HUES64 (cell line): ENCODE data around the gene PCSK2.

Source experiments
- H3K27ac ChIP-seq: 2 replicates; pipeline ENCODE4 v1.7.0; 2013; ENCODE audit warnings: low read depth, low read length, inconsistent platforms
- H3K27me3 ChIP-seq: 2 replicates; pipeline ENCODE4 v1.6.1; 2013; ENCODE audit warnings: mild to moderate bottlenecking, low read length; ENCODE audit not compliant: insufficient read depth
- H3K36me3 ChIP-seq: 2 replicates; pipeline ENCODE4 v1.6.1; 2013; ENCODE audit warnings: mild to moderate bottlenecking, low read length; ENCODE audit not compliant: insufficient read depth
- H3K4me1 ChIP-seq: 2 replicates; pipeline ENCODE4 v1.6.1; 2013; ENCODE audit warnings: mild to moderate bottlenecking, low read length, moderate library complexity; ENCODE audit not compliant: insufficient read depth
- H3K4me3 ChIP-seq: 2 replicates; pipeline ENCODE4 v1.5.1; 2013; ENCODE audit warnings: mild to moderate bottlenecking, low read length, moderate library complexity
- H3K9ac ChIP-seq: 2 replicates; pipeline ENCODE4 v1.6.1; 2013; ENCODE audit warnings: mild to moderate bottlenecking, low read depth, low read length
- H3K9me3 ChIP-seq: 2 replicates; pipeline ENCODE4 v1.6.1; 2013; ENCODE audit warnings: low read depth, low read length; ENCODE audit not compliant: insufficient read depth
- WGBS: fragments of 150-250, 120-280 bp; methylation state at CpG from one replicate; pipeline ENCODE4 v1.1.7; 2013; ENCODE audit warnings: missing lambda C conversion rate; 5-methylcytosine and 5-hydroxymethylcytosine counted together

Gene PCSK2

GRCh38 chr20:17406051-17406590, 179.3 kb downstream of the PCSK2 start:
- H3K4me3 ChIP-seq = no peak overlapping the region
- no peaks in the 10 kb centered on the region for H3K36me3 ChIP-seq
- H3K9ac ChIP-seq = no peak overlapping the region
- H3K9me3 ChIP-seq = no peaks in the 10 kb centered on the region
- H3K27me3 ChIP-seq = no peaks in the 10 kb centered on the region
- 98% methylated on average over 3 of the region's 3 CpGs for WGBS
- no peak overlapping the region for H3K27ac ChIP-seq
- no peaks in the 10 kb centered on the region for H3K4me1 ChIP-seq

GRCh38 chr20:17407550-17407949, 180.7 kb downstream of the PCSK2 start:
- Histone ChIP-seq H3K27me3 (no peaks in the 10 kb centered on the region), H3K9me3 (no peaks in the 10 kb centered on the region), H3K4me3 (no peak overlapping the region), H3K36me3 (no peaks in the 10 kb centered on the region), H3K4me1 (no peaks in the 10 kb centered on the region), H3K9ac (no peak overlapping the region), H3K27ac (no peak overlapping the region)
- WGBS = 97% methylated on average over 5 of the region's 5 CpGs

GRCh38 chr20:17417225-17417624, 190.4 kb downstream of the PCSK2 start:
- no peaks in the 10 kb centered on the region for H3K9me3 ChIP-seq
- H3K27ac ChIP-seq = no peak overlapping the region
- H3K36me3 ChIP-seq = no peaks in the 10 kb centered on the region
- no peaks in the 10 kb centered on the region for H3K27me3 ChIP-seq
- no peak overlapping the region for H3K9ac ChIP-seq
- H3K4me3 ChIP-seq = no peak overlapping the region
- H3K4me1 ChIP-seq = no peaks in the 10 kb centered on the region
- WGBS = 100% methylated on average over 2 of the region's 3 CpGs

- Histone ChIP-seq H3K4me3 (no peak overlapping the region), H3K4me1 (no peaks in the 10 kb centered on the region), H3K27me3 (no peaks in the 10 kb centered on the region), H3K27ac (no peak overlapping the region), H3K36me3 (no peaks in the 10 kb centered on the region), H3K9me3 (no peaks in the 10 kb centered on the region), H3K9ac (no peak overlapping the region)
- WGBS = 72% methylated on average over 4 of the region's 4 CpGs
Measured at GRCh38 chr20:17418737-17419136, 191.9 kb downstream of the PCSK2 start.

GRCh38 chr20:17419479-17420041, 192.7 kb downstream of the PCSK2 start:
- Histone ChIP-seq H3K9me3 (no peaks in the 10 kb centered on the region), H3K27ac (no peak overlapping the region), H3K4me3 (no peak overlapping the region), H3K36me3 (no peaks in the 10 kb centered on the region), H3K27me3 (no peaks in the 10 kb centered on the region), H3K4me1 (no peaks in the 10 kb centered on the region), H3K9ac (no peak overlapping the region)
- WGBS = 82% methylated on average over 2 of the region's 3 CpGs

- H3K36me3 ChIP-seq = no peaks in the 10 kb centered on the region
- no peaks in the 10 kb centered on the region for H3K4me1 ChIP-seq
- no peak overlapping the region for H3K4me3 ChIP-seq
- H3K27ac ChIP-seq = no peak overlapping the region
- no peaks in the 10 kb centered on the region for H3K9me3 ChIP-seq
- H3K27me3 ChIP-seq = no peaks in the 10 kb centered on the region
- H3K9ac ChIP-seq = no peak overlapping the region
- no CpG with 5 or more reads among the region's 1 CpG for WGBS
Measured at GRCh38 chr20:17421493-17421892, 194.7 kb downstream of the PCSK2 start.

DNA sequence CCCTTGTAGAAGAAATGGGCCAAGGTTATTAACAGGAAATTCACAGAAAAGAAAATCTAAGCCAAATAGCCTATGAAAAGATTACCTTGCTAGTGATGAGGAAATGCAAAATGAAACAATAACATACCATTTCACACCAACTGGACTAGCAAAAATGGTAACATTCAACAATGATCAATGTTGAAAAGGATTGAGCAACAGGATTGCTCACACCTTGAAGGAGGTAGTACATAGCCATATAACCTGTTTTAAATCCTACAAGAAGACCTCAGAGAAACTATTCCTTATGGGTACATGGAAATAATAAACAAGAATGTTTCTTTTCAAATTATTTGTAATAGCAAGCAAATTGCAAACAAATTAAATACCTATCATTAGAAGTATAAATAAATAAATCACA, 196.9 kb downstream of the PCSK2 start:
- no peak overlapping the region for H3K4me3 ChIP-seq
- no peaks in the 10 kb centered on the region for H3K9me3 ChIP-seq
- no peak overlapping the region for H3K27ac ChIP-seq
- no peaks in the 10 kb centered on the region for H3K27me3 ChIP-seq
- H3K4me1 ChIP-seq = no peaks in the 10 kb centered on the region
- no peaks in the 10 kb centered on the region for H3K36me3 ChIP-seq
- H3K9ac ChIP-seq = no peak overlapping the region

- Histone ChIP-seq H3K9ac (no peak overlapping the region), H3K27me3 (no peaks in the 10 kb centered on the region), H3K27ac (no peak overlapping the region), H3K4me3 (no peak overlapping the region), H3K4me1 (peaks cover 12% of the 10 kb centered on the region), H3K9me3 (no peaks in the 10 kb centered on the region), H3K36me3 (no peaks in the 10 kb centered on the region)
- WGBS = 100% methylated on average over 2 of the region's 2 CpGs
Measured at GRCh38 chr20:17427638-17428037, 200.8 kb downstream of the PCSK2 start.

DNA sequence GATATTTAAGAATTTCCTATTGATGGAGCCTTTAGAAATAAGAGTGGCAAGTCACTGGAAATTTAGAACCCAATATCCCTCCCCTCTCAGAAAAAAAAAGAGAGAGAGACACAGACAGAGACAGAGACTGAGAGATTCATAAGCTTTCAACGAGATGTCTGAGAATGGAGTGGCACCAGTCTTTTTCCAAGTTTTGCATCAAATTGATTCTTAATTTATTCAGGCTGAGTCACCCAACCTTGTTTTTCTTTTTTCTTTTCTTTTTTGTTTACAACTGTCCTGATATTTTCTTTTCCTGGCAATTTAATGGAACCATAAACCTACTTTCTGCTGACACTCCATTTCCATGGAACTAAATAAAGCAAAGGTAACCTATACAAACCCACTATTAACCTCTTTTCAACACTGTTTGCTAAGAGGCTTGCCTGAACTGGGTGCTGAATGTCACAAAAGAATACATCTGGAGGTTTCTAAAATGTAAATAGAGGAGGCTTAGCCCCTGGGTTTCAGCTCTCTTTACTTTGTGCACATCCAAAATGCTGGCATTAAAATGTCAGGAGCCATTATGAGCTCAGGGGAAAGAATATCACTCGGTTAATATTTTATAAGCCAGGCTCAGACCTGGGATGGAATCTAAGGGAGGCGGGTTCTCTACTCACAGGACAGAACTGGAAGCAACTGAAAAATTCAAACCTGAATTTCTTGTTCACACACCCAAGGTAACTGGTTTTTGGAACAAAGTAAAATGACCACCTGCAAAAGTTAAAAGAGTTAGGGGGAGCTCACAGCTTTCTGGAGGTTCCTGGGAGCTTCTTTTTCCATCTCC, 203.5 kb downstream of the PCSK2 start:
- WGBS = 90% methylated on average over 3 of the region's 3 CpGs
- Histone ChIP-seq H3K4me3 (no peak overlapping the region), H3K27me3 (no peaks in the 10 kb centered on the region), H3K4me1 (peaks cover 12% of the 10 kb centered on the region), H3K27ac (no peak overlapping the region), H3K36me3 (no peaks in the 10 kb centered on the region), H3K9ac (no peak overlapping the region), H3K9me3 (no peaks in the 10 kb centered on the region)

DNA sequence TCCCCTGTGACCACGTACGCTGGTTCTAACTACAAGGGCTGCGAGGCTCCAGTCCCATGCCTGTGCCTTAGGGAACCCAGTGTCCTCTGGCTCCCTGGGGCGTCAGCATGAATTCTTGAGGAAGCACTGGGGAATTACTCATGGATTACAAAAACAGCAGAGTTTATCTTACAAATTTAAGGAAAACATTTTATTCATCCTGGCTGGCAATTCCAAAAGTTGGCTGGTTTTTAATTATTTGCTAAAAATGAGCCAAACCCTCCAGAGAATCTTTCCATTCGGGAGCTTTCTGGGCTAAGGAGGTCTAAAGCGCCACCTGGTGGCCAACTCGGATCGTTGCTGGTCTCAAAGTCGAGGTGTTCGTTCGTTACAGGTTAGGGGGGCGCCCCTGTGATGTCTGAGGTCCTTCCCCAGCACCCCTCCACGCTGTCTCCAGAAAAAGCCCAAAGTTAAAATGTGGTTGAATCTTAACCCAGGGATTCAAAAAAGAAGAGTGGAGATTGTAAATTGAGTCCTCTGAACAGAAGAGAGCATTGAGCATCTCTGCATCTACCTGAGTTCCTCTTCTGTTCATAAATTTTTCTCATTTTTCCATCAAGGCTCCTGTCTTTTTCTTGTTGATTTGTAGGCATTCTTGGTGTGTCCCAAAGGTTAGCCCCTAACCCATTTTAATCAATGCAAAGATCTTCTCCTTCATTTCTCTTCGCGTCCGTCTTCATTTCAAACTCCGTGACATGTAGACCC, 205.0 kb downstream of the PCSK2 start:
- Histone ChIP-seq H3K36me3 (no peaks in the 10 kb centered on the region), H3K27ac (no peak overlapping the region), H3K27me3 (no peaks in the 10 kb centered on the region), H3K9me3 (no peaks in the 10 kb centered on the region), H3K9ac (no peak overlapping the region), H3K4me3 (no peak overlapping the region), H3K4me1 (peaks cover 12% of the 10 kb centered on the region)
- WGBS = 41% methylated on average over 17 of the region's 17 CpGs

DNA sequence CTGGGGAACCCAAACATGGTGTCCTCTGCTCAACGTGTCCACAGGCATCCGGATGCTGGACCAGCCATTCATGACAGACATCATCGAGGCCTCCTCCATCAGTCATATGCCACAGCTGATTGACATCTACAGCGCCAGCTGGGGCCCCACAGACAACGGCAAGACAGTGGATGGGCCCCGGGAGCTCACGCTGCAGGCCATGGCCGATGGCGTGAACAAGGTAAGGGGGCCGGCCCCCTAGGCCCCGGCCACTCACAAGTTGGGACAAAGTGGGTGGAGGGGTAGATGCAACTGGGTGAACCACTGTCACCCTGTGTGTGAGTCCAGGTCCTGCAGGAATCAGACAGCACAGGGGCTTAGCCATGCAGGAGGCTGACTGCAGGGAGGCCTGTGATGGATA, 209.8 kb downstream of the PCSK2 start:
- 97% methylated on average over 11 of the region's 11 CpGs for WGBS
- H3K36me3 ChIP-seq = no peaks in the 10 kb centered on the region
- no peaks in the 10 kb centered on the region for H3K27me3 ChIP-seq
- no peak overlapping the region for H3K9ac ChIP-seq
- H3K4me3 ChIP-seq = no peak overlapping the region
- H3K4me1 ChIP-seq = no peaks in the 10 kb centered on the region
- no peak overlapping the region for H3K27ac ChIP-seq
- no peaks in the 10 kb centered on the region for H3K9me3 ChIP-seq
